HEK293 (cell line): ENCODE data around the gene PFDN1.

Source experiments
- AEBP2 ChIP-seq: fragments of 450-650 bp; formaldehyde crosslinking; IDR thresholded peaks from 2 replicates; pipeline ENCODE4 v1.5.1; 2016; ENCODE audit warnings: missing biosample characterization, missing genetic modification characterization, borderline replicate concordance
- EGR2 ChIP-seq: fragments of 450-650 bp; formaldehyde crosslinking; IDR thresholded peaks from 2 replicates; pipeline ENCODE4 v1.5.1; 2016; ENCODE audit warnings: low read depth, missing biosample characterization, missing genetic modification characterization
- GLIS2 ChIP-seq: fragments of 450-650 bp; formaldehyde crosslinking; IDR thresholded peaks from 2 replicates; pipeline ENCODE4 v1.5.1; 2016; ENCODE audit warnings: missing biosample characterization, missing genetic modification characterization
- HOXD13 ChIP-seq: sonication (generic); formaldehyde crosslinking; IDR thresholded peaks from 2 replicates; pipeline ENCODE4 v1.8.0; 2022; ENCODE audit warnings: missing genetic modification reagents, borderline replicate concordance
- PATZ1 ChIP-seq: fragments of 450-650 bp; formaldehyde crosslinking; IDR thresholded peaks from 2 replicates; pipeline ENCODE4 v1.5.1; 2016; ENCODE audit warnings: missing biosample characterization, missing genetic modification characterization
- PRDM10 ChIP-seq: fragments of 450-650 bp; formaldehyde crosslinking; IDR thresholded peaks from 2 replicates; pipeline ENCODE4 v1.5.1; 2016; ENCODE audit warnings: missing biosample characterization, missing genetic modification characterization
- REST ChIP-seq: fragments of 450-650 bp; formaldehyde crosslinking; IDR thresholded peaks from 2 replicates; pipeline ENCODE4 v1.5.1; 2016; ENCODE audit warnings: missing biosample characterization, missing genetic modification characterization
- SP2 ChIP-seq: fragments of 450-650 bp; formaldehyde crosslinking; IDR thresholded peaks from 2 replicates; pipeline ENCODE4 v1.5.1; 2016; ENCODE audit warnings: missing biosample characterization, missing genetic modification characterization
- ZBTB11 ChIP-seq: fragments of 450-650 bp; formaldehyde crosslinking; conservative IDR thresholded peaks from 2 replicates; pipeline ENCODE4 v1.5.1; 2016; ENCODE audit warnings: low read depth, missing biosample characterization, missing genetic modification characterization
- ZBTB17 ChIP-seq: fragments of 450-650 bp; formaldehyde crosslinking; IDR thresholded peaks from 2 replicates; pipeline ENCODE4 v1.5.1; 2016; ENCODE audit warnings: missing biosample characterization, missing genetic modification characterization
- ZBTB48 ChIP-seq: fragments of 450-650 bp; formaldehyde crosslinking; IDR thresholded peaks from 2 replicates; pipeline ENCODE4 v1.5.1; 2016; ENCODE audit warnings: missing biosample characterization, missing genetic modification characterization
- ZEB2 ChIP-seq: fragments of 450-650 bp; formaldehyde crosslinking; IDR thresholded peaks from 2 replicates; pipeline ENCODE4 v1.5.1; 2016; ENCODE audit warnings: missing biosample characterization, missing genetic modification characterization
- ZFHX2 ChIP-seq: fragments of 450-650 bp; formaldehyde crosslinking; conservative IDR thresholded peaks from 2 replicates; pipeline ENCODE4 v1.5.1; 2016; ENCODE audit warnings: missing biosample characterization, missing genetic modification characterization
- ZFP69B ChIP-seq: fragments of 450-650 bp; formaldehyde crosslinking; IDR thresholded peaks from 2 replicates; pipeline ENCODE4 v1.5.1; 2016; ENCODE audit warnings: missing biosample characterization, missing genetic modification characterization
- ZNF121 ChIP-seq: fragments of 450-650 bp; formaldehyde crosslinking; IDR thresholded peaks from 2 replicates; pipeline ENCODE4 v1.5.1; 2016; ENCODE audit warnings: missing biosample characterization, missing genetic modification characterization
- ZNF133 ChIP-seq: fragments of 450-650 bp; formaldehyde crosslinking; IDR thresholded peaks from 2 replicates; pipeline ENCODE4 v1.5.1; 2016; ENCODE audit warnings: missing biosample characterization, missing genetic modification characterization
- ZNF335 ChIP-seq: fragments of 450-650 bp; formaldehyde crosslinking; conservative IDR thresholded peaks from 2 replicates; pipeline ENCODE4 v1.5.1; 2016; ENCODE audit warnings: missing biosample characterization, missing genetic modification characterization
- ZNF404 ChIP-seq: fragments of 450-650 bp; formaldehyde crosslinking; IDR thresholded peaks from 2 replicates; pipeline ENCODE4 v1.5.1; 2017; ENCODE audit warnings: missing biosample characterization, missing genetic modification characterization
- ZNF416 ChIP-seq: fragments of 450-650 bp; formaldehyde crosslinking; IDR thresholded peaks from 2 replicates; pipeline ENCODE4 v1.5.1; 2016; ENCODE audit warnings: missing biosample characterization, missing genetic modification characterization
- ZNF449 ChIP-seq: fragments of 450-650 bp; formaldehyde crosslinking; IDR thresholded peaks from 2 replicates; pipeline ENCODE4 v1.5.1; 2017; ENCODE audit warnings: missing biosample characterization, mild to moderate bottlenecking, missing genetic modification characterization, moderate library complexity
- ZNF600 ChIP-seq: fragments of 450-650 bp; formaldehyde crosslinking; IDR thresholded peaks from 2 replicates; pipeline ENCODE4 v1.5.1; 2016; ENCODE audit warnings: missing biosample characterization, missing genetic modification characterization
- ZNF670 ChIP-seq: fragments of 450-650 bp; formaldehyde crosslinking; IDR thresholded peaks from 2 replicates; pipeline ENCODE4 v1.5.1; 2016; ENCODE audit warnings: missing biosample characterization, missing genetic modification characterization, low read depth
- ZNF701 ChIP-seq: fragments of 450-650 bp; formaldehyde crosslinking; IDR thresholded peaks from 2 replicates; pipeline ENCODE4 v1.5.1; 2016; ENCODE audit warnings: missing biosample characterization, missing genetic modification characterization
- ZXDB ChIP-seq: fragments of 450-650 bp; formaldehyde crosslinking; IDR thresholded peaks from 2 replicates; pipeline ENCODE4 v1.5.1; 2016; ENCODE audit warnings: missing biosample characterization, missing genetic modification characterization

PFDN1 gene

GRCh38 chr5:140345919-140346347, 43.0 kb upstream of the PFDN1 start (continued):
- no peak for TF ChIP-seq ZNF404
- TF ChIP-seq PATZ1 (tag by site-specific recombination): peak; percentile 70
- peak; percentile 22; the same call in 1 of the 2 replicates for TF ChIP-seq ZNF335
- peak; percentile 39; the same call in 1 of the 2 replicates for TF ChIP-seq ZBTB11 (tag by site-specific recombination)
- no peak for TF ChIP-seq HOXD13
- TF ChIP-seq ZNF133 (tag by site-specific recombination): no peak
- no peak for TF ChIP-seq ZNF670 (tag by site-specific recombination)
- TF ChIP-seq ZBTB17 (tag by site-specific recombination): 0 out of 2 replicates have a peak, but pooled peaks have one; percentile 7
- TF ChIP-seq ZEB2: no peak; the same call in 1 of the 2 replicates
- peak; percentile 53; the same call in 1 of the 2 replicates for TF ChIP-seq ZBTB48
- TF ChIP-seq GLIS2 (tag by site-specific recombination): peak; percentile 80
- TF ChIP-seq PRDM10 (tag by site-specific recombination): no peak
- no peak for TF ChIP-seq ZNF416 (tag by site-specific recombination)
- peak; percentile 46; the same call in 1 of the 2 replicates for TF ChIP-seq ZFP69B (tag by site-specific recombination)
- TF ChIP-seq REST (tag by site-specific recombination): 0 out of 2 replicates have a peak, but pooled peaks have one; percentile 54
- peak; percentile 62 for TF ChIP-seq ZNF449 (tag by site-specific recombination)
- peak; percentile 74; the same call in 1 of the 2 replicates for TF ChIP-seq ZFHX2 (tag by site-specific recombination)
- TF ChIP-seq ZXDB (tag by site-specific recombination): no peak
- TF ChIP-seq AEBP2: no peak
- peak; percentile 62; the same call in 1 of the 2 replicates for TF ChIP-seq ZNF600 (tag by site-specific recombination)
- no peak for TF ChIP-seq ZNF121 (tag by site-specific recombination)
- 0 out of 2 replicates have a peak, but pooled peaks have one; percentile 4 for TF ChIP-seq SP2 (tag by site-specific recombination)
- no peak for TF ChIP-seq ZNF701
- TF ChIP-seq EGR2 (tag by site-specific recombination): peak; percentile 77
